ENCODE data around the gene APRT.

APRT gene

GRCh38 chr16:88821168-88821850 is 9.6 kb upstream of the APRT start:
- no peak for DNase-seq (ENCODE audit: low spot score)

DNA sequence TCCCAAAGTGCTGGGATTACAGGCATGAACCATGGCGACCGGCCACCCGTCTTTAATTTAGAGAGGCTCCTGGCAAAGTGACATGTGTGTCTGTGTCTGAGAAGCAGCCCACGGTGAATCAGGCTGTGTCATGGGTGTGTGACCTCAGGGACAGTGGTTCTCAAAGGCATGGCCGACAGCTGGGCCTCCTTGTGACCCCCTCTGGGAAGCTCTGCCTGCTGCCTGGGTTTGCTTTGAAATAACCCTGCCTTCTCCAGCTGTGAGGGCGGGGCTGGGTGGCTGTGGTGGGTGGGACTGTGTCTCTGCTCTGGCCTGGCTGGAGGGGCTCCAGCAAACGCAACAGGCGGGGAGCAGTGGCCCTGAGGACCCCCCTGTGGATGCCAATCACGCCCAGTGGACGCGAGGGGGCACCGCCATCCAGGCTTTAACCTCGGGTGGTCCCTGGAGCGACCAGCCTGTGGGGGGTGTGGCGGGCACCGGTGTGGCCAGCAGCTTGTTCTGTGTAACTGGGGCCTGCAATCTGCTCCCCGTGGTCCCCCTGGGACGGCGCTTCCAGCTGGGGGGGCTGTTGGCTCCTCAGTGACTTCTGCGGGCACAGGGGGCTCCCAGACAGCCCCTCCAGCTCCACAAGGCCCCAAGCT is 8.8 kb upstream of the APRT start:
- DNase-seq (ENCODE audit: low spot score): no peak

GRCh38 chr16:88819126-88819525 is 7.4 kb upstream of the APRT start:
- no peak for DNase-seq (ENCODE audit: low spot score)

GRCh38 chr16:88818575-88818874 is 6.8 kb upstream of the APRT start:
- DNase-seq (ENCODE audit: low spot score): no peak

DNA sequence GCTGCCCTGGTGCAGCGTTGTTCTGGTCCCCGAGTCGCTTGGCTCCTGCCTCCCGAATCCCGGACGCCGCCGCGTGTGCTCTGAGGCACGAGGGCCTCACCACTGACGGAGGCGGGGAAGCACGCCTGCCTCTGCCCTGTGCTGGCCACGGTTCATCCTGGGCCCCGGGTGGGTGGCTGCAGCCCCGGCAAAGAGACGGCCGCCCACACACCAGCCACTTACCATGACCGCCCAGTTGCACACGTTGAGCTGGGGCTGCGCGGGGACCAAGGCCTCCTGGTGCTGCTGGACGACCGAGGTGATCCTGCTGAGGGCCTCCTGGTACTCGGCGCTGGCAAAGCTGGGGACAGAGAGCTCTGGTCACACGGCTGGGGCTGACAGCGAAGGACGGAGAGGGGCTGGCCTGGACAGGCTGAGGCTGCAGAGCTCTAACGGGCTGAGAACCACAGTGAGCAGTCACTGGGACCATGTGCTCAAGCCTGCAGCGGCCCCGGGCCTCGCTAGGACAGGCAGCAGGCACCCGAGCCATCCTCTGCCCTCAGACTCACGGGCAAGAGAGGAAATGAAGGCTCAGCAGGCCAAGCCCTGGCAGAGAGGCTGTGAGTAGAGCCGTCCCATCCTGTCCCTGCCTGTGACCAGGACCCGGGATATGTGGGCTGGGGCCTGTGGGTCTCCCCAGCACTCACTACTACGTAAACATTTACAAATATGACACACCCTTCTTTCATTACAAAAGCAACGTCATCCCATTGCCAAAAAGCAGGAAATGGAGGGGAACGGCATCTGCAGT is 6.3 kb upstream of the APRT start:
- no peak for DNase-seq (ENCODE audit: low spot score)

- no peak for DNase-seq (ENCODE audit: low spot score)
Measured at GRCh38 chr16:88816736-88817535, 5.2 kb upstream of the APRT start.

- DNase-seq (ENCODE audit: low spot score): peak; percentile 30
Measured at GRCh38 chr16:88815901-88816589, 4.3 kb upstream of the APRT start.

- no peak for DNase-seq (ENCODE audit: low spot score)
Measured at GRCh38 chr16:88815227-88815626, 3.5 kb upstream of the APRT start.

- no peak for DNase-seq (ENCODE audit: low spot score)
Measured at GRCh38 chr16:88814144-88814502, 2.4 kb upstream of the APRT start.

- DNase-seq (ENCODE audit: low spot score): no peak
Measured at GRCh38 chr16:88813269-88814143, 1.8 kb upstream of the APRT start.

- peak; percentile 32 for DNase-seq (ENCODE audit: low spot score)
Measured at GRCh38 chr16:88812513-88813268, 963 bp upstream of the APRT start.

GRCh38 chr16:88810912-88811768 is 588 bp downstream of the APRT start:
- peak; percentile 68 for DNase-seq (ENCODE audit: low spot score)

- no peak for DNase-seq (ENCODE audit: low spot score)
Measured at GRCh38 chr16:88810166-88810911, 1.4 kb downstream of the APRT start.

DNA sequence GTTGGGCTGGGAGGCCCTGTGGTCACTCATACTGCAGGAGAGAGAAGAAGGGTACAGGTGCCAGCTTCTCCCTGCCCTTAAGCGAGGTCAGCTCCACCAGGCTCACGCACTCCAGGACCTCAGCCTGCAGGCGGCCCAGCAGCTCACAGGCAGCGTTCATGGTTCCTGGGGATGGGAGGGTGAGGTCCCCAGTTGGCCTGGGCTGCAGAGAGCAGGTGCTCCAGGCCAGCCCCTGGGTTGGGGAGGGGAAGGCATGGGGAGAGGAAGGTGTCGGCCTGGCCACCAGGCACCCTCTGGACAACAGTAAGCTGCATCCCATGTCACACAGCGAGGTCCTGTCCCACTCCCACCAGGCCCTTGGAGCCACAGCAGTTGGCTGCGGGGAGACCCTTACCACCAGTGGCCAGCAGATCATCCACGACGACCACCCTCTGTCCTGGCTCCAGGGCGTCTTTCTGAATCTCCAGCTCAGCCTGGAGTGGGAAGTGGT is 2.0 kb downstream of the APRT start:
- no peak for DNase-seq (ENCODE audit: low spot score)

DNA sequence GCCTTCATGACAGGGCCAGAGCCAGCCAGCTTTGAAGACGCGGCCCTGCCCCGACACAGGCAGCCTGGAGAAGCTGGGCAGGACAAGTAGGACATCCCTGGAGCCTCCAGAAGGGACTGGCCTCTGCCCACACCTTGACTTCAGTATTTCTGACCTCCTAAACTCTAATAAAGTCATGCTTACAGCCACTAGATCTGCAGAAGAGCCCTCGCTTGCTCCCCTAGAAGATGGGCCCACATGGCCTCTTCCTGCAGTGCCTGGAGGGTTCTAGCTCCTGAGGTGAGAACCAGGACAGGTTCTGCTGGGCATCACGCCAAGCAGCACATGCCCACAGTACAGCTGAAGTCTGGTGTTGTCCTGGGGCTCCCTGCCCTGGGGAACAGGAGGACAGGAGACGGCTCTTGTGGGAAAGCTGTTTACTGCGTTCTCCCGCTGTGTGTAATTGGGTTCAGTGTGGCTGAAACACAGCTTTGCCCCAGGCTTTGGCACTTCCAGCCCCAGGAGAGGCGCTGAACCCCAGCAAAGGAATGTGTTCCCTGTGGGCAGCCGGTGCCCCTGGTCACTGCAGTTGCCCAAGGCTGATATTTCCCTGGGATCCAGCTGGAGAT is 2.6 kb downstream of the APRT start:
- DNase-seq (ENCODE audit: low spot score): no peak

DNA sequence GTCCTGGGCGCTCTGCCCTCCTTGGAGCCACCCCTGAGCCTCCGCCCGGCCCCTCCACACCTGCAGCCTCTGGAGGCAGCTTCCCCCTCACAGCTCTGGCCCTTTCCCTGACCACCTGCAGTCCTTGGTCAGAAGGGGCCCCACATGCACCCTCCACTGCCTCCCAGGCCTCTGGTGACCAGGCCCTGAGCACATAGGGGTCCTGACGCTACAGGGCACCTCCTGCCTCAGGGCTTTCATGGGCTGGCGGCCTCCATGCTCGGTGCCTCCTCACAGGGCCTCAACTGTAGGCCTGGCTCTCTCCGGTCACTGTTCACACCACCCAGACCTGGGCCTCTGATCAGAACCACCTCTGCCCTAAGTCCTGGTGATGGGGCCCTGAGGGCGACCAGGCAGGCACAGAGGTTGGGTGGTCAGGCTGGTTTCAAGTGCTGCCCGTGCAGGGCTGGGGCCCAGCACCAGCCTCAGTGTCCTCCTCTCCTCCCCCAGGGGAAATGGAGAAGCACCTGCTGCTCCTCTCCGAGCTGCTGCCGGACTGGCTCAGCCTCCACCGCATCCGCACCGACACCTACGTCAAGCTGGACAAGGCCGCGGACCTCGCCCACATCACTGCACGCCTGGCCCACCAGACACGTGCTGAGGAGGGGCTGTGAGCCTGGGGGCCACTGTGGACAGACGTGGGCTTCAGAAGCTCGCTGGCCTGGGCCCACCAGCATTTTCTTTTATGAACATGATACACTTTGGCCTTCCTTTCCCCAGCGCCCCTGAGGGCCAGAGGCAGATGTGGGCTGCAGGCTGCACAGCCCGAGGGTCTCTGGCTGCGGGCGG is 3.9 kb downstream of the APRT start:
- DNase-seq (ENCODE audit: low spot score): no peak

- no peak for DNase-seq (ENCODE audit: low spot score)
Measured at GRCh38 chr16:88807142-88807625, 4.5 kb downstream of the APRT start.
